ENCODE data around the gene LAMTOR5.

LAMTOR5 gene

DNA sequence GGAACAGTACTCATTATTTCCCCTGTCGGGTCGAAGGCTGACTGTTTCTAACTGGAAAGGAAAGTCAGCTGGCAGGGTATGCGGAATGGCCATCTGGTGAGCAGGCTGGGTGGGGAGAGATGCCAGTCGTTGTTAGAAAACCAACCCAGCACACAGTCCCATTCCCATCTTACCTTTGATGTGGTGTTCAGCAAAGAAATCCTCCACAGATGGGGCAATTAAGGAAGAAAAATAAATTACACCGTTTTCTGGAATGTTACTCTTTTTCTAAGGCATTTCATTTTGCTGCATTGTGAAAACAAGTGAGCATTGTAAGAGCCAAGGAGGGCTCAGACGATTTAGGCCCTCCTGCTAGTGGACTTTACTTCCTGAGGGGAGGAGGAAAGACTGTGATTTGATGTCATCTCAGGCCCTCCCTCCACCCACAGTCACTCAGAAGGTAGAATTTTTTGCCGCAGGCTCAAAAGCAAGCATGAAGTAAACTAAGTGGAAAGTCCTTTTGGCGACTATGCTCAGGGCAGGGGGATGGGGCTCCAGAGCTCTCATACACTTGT lies 16.7 kb downstream of the LAMTOR5 start, which contains the start of gene SLC16A4:
SLC16A4 (minus strand) TSS at position 335 of the 554 bp plus-strand sequence. CDS start 1,703 bp downstream, outside the sequence.
- H3K4me3 ChIP-seq (ENCODE audit: low read depth, low read length): no peak within 1 kb of the TSS

DNA sequence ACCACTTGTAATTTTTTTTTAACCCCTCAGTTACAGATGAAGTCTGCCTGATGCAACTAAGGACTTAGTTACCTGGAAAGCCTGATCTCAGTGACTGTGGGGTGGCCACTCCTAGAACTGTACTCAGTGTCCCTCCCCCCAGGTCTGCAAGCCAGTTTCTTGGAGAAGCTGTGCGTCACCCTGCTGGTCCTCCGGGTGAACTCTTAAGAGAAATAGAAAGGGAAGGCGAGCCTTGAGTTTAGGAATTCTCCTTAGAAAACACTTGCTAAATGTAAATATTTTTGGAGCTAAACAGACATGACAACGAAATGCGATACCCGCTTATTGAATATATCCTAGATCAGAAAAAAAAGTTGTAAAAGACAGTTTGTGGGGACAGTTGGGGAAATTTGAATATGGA lies 17.4 kb downstream of the LAMTOR5 start:
- H3K4me3 ChIP-seq (ENCODE audit: low read depth, low read length): no peak overlapping the region

DNA sequence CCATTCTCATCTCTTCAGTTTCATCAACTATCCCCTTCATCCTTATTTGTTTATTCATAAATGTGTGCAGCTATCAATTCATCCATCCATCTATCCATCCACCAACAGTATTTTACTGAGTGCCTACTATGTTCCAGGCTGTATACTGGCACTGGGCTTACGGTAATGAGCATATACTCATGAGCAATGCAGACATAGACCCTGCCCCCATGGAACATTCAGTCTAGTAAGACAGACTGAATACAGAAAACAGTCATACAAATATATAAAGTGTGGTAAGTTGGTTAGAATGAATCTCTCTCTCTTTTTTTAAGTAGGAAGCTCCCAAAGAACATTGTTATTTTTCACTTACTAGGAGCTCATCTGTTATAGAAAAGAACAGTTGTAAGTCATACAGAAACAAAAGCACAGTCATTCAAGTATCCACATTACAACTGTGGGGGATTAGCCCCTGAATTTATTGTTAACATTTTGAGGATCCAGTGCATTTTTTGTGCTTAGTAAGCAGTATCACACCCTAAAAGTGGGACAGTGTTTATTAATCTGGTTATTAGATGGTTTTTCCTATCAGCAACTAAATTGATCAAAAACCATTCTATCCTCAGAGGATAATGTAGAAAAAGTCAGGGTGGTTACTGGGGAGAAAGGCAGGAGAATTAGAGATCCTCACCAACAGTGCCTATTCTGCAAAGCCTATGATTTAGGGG lies 20.3 kb downstream of the LAMTOR5 start:
- no peak overlapping the region for H3K4me3 ChIP-seq (ENCODE audit: low read depth, low read length)

DNA sequence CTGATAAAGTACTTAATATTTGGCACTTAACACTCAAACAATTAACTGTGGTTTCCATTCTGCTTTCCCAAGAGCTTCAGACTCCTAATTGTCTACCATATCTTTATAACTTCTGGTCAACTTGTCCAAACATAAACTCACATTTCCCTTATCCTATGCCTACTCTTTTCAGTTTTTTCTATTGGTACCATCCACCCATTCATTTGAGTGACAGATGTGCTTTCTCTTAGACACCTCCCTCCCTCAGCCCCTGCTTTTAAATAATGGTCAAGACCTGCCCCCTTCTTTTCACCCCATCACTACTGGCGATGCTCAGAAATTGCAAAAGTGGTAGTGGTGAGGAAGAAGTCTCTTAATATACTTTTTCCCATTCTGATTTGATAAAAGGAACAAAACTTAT lies 22.1 kb downstream of the LAMTOR5 start:
- no peak overlapping the region for H3K4me3 ChIP-seq (ENCODE audit: low read depth, low read length)

DNA sequence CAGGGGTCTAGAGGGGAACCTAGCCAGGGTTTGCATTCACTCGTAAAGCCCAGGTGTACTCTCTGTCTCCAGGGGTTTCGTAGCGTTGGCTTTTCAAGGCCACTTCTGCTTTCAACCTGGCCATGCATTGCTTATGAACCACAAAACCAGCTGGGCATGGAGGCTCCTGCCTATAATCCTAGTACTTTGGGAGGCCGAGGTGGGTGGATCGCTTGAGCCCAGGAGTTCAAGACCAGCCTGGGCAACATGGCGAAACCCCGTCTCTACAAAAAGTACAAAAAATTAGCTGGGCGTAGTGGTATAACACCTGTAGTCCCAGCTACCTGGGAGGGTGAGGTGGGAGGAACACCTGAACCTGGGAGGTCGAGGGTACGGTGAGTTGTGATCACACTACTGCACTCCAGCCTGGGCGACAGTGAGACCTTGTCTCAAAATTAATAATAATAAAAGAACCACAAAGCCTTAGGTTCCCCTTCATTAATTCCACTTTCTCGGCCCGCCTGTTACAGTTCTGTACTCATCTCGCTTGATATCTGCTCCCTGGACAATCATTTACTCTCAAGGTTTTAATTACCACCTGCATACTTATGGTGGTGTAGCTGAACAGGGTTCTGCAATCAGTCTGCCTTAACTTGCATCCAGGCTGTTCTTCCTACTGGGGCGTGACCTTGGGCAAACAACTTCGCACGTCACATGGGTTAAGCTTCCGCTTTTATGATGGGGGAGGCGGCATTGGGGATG lies 22.7 kb downstream of the LAMTOR5 start:
- no peak overlapping the region for H3K4me3 ChIP-seq (ENCODE audit: low read depth, low read length)

DNA sequence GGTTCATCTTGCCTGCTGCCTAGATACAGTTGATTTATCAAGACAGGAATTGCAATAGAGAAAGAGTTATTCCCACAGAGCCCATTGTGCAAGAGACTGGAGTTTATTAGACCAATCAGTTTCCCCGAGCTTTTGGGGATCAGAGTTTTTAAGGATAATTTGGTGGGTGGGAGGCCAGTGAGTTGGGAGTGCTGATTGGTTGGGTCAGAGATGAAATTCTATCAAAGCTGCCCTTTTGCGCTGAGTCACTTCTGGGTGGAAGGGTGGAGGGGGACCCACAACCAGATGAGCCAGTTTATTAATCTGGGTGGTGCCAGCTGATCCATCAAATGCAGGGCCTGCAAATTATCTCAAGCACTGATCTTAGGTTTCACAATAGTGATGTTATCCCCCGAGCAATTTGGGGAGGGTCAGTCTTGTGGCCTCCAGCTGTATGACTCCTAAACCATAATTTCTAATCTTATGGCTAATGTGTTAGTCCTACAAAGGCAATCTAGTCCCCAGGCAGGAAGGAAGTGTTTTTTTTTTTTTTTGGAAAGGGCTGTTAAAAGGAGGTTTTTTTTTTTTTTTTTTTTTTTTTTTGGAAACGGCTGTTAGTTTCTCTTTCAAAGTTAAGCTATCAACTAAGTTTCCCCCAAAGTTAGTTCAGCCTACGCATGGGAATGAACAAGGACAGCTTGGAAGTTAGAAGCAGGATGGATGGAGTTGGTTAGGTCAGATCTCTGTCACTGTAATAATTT lies 24.1 kb downstream of the LAMTOR5 start:
- no peak overlapping the region for H3K4me3 ChIP-seq (ENCODE audit: low read depth, low read length)

DNA sequence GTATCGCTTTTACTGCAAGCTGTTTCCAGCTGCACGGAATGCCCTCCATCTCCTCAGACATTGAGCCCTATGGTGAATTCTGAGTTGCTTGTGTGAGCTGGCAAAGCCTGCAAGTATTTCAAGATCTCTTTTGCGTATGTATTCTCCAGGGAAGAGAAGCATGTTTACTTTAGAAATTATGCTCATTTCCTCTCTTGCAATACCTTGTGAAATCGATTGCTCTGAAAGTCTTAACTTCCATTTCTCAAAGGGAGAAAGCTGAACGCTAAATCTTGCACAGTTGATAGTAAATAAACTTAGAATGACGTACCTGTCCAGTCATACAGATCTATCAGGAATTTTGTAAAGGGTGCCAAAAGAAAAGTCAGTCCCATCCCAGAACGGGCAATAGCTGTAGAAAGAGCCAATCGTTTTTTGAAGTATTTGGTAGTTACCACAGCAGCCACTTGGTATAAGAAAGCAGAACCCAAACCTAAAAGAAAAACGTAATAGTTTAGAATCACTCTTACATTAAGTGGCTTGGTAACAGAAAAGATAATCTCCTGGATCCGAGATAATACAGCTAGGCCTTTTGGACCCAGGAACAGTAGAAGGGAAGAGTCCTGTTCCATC lies 26.7 kb downstream of the LAMTOR5 start:
- H3K4me3 ChIP-seq (ENCODE audit: low read depth, low read length): no peak overlapping the region

DNA sequence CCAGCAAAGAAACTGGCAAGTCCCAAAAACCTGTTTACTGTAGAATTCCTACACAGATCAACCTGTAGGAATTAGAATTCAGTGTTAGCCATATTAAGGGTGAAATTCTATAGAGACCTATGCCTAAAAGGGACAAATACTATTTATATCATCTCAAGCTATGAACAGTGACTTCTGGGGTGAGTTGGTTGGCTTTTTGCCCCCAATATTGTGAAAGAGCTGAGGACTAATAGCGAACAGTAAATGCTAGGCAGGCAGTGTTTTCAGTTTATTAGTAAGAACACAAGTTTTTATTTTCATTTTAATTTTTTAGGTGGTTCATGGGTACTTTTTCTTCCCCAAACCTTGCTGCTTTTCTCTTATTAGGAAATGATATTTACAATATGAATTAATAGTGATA lies 32.0 kb downstream of the LAMTOR5 start:
- no peak overlapping the region for H3K4me3 ChIP-seq (ENCODE audit: low read depth, low read length)

DNA sequence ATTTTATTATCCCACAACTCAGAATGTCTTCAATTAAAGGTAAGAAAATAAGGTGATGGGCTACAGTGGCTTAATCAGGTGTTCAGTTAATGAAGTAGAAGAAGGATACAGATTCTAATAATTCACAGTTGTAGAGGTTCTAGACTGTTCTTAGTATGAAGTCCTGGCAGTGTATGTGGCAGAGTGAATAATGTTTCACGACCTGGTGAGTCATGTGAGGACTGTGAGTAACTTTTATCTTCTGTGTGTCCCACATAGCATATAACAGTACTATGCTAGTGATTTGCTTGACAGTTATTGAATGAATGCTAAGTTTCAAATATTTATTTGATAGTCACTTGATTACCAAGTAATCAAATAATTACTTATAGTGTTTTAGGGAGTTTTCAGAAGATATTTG lies 36.7 kb downstream of the LAMTOR5 start:
- no peak overlapping the region for H3K4me3 ChIP-seq (ENCODE audit: low read depth, low read length)

DNA sequence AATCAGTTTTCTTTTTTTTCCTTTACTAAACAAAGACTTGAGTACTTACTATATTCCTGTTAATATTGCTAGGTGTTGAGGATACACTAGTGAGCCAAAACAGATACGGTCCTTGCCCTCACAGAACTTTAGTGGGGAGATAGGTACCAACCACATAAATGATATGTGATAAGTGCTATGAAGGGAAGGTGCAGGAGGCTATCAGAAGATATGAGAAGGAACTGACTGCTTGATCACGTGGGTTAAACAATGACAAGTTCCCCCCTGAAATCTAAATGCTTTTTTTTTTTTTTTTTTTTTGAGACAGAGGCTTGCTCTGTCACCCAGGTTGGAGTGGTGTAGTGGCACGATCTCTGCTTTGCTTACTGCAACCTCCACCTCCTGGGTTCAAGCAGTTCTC lies 43.3 kb downstream of the LAMTOR5 start:
- H3K4me3 ChIP-seq (ENCODE audit: low read depth, low read length): no peak overlapping the region

DNA sequence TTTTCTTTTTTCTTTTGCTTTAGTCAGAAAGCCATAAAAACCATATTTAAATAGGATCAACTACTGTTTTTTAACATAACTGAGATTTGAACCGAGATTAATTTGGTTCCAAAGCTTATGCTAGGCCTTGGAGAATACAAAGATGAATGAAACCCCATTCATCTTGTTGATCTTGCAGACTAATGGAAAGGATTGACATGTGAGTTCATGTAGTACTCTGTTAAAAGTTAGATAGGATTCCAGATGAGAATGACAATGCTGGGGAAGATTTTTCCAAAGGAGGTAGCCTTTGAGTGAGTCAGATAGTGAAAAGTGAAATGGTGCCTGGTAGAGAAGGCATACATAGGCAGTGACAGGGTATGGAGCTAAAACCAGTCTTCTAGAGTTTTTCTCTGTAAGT lies 45.6 kb downstream of the LAMTOR5 start:
- H3K4me3 ChIP-seq (ENCODE audit: low read depth, low read length): no peak overlapping the region

DNA sequence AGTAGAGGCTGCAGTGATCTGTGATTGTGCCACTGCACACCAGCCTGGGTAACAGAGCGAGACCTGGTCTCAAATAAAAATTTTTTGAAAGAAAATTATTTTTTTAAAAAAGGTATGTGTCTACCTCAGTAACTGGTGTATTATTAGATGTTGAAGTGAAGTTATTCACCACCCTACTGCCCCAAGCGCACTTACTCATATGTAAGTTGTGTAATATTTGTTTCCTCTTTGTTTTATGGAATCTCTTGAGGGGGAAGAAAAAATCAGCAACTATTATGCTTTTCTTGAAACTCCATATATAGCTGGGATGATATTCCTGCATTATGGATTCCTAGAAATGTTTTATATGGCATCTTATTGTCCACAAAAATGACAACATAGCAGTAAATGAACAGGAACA lies 47.1 kb downstream of the LAMTOR5 start:
- no peak overlapping the region for H3K4me3 ChIP-seq (ENCODE audit: low read depth, low read length)

DNA sequence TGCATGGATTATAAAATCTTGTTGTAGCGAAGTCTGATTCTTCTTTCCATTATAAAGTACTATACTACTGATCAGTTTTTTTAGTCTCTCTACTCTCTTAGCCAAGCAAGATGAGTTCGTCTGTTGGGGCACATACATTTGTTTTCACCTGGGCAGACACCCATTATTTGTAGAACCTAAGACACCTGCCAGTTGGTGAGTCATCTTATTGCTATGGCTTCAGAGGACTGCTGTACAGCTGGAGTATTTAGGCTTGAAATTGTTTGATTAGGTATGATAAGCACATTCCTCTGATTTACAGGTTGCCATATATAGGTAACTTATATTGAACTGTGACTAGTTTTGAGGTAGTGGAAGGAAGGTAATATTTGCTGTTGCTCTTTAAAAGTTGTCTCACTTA lies 51.1 kb downstream of the LAMTOR5 start:
- no peak overlapping the region for H3K4me3 ChIP-seq (ENCODE audit: low read depth, low read length)

DNA sequence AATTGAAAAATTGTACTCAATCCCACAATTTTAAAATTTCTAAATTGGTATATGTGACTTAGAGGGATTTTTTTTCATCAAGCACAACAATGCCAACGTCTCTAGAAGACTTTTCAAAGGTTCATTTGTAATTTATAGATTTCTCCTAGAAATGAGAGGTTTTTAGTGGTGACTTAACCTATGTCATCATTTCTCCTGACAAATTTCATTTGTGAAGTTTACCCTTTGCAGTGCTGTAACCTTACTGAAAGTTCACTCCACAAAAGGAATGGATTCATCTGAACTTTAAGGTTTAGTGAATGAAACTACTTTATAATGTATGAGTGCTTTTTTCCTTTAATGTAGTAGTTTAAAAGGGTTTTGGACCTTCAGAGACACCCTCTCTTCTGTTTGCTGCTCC lies 52.2 kb downstream of the LAMTOR5 start:
- H3K4me3 ChIP-seq (ENCODE audit: low read depth, low read length): no peak overlapping the region

Data from iPS-11a (cell line).